GM19193 (cell line): ENCODE data around the gene KRT1.

Experiments
- POLR2A ChIP-seq: IDR thresholded peaks from 4 replicates; pipeline ENCODE4 v1.6.1; 2011; ENCODE audit not compliant: insufficient read depth, insufficient read length; ENCODE audit errors: extremely low read depth

The KRT1 gene

DNA sequence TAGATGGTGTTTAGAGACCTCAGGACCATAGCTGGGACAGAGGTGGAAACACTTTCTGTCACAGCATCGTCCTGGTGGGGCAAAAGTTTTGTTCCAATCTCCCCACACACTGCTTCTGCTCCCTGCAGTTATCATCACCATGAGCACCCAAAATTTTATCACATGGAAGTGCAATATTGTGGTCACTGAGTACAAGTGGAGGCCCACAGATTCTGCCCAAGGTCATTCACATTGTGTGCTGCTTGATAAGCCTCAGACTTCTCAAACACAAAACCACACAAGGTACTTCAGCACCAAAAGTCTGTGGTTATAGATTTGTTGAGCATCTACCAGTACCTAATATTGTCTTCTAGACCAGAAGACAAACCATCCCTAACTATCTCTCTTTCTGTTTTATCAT lies 23.7 kb upstream of the KRT1 start:
- TF ChIP-seq POLR2A: no peak

- no peak for TF ChIP-seq POLR2A
Measured at GRCh38 chr12:52703424-52703823, 23.2 kb upstream of the KRT1 start, which contains the start of gene KRT77. TSS of gene KRT77 (minus strand) at chr12:52703524. CDS start at chr12:52703434, 90 bp downstream.

DNA sequence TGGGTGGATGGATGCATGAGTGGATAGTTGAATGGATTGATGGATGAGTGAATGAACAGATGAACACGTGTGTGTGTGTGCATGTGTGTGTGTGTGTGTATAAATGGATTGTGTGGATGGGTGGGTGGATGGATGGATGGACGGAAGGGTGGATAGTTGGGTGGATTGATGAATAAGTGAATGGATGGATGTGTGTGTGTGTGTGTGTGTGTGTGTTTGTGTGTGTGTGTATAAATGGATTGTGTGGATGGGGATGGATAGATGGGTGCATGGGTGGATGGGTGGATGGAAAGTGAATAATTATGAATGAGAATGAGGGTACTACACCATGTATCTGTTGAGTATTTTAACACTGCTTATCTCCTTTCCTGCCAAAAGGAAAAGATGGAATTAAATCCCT lies 22.1 kb upstream of the KRT1 start:
- no peak for TF ChIP-seq POLR2A

DNA sequence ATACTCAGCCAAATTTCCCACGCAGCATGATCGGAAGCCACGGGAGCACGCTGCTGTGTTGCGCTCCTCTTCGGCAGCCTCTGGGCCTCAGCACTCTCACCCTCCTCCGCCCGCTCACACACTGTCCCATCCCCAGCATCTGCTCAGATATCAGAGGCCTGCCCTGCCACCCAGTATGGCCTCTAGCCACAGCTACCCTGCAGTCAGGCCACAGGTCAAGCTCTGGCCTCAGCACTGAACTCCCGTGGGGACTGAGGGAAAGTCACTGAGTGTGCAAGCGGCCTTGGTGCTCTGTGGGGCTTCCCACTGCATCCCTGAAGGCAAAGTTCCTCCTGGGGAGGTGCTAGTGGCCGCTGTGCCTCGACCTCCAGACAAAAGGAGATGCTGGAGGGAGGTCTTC lies 21.1 kb upstream of the KRT1 start:
- no peak for TF ChIP-seq POLR2A

GRCh38 chr12:52699960-52700359 lies 19.8 kb upstream of the KRT1 start:
- TF ChIP-seq POLR2A: no peak

DNA sequence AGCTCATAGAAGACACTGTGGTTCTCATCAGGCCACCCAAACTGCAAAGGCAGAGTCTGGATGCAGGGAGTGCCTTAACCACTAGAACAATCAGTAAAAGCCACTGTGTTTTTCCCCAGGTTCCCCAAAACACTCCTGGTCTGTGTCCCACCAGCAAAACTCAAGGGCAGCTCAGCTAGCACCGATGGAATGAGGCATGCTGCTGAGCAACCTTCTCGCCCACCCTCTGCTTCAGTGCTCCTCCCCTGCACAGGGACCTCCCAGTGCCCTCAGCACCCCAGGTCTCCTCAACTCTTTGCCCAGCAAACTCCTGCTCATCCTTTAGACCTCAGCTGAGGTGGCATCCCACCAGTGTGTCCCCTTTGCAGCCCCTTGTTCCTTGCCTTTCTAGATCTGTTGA lies 19.2 kb upstream of the KRT1 start:
- TF ChIP-seq POLR2A: no peak

DNA sequence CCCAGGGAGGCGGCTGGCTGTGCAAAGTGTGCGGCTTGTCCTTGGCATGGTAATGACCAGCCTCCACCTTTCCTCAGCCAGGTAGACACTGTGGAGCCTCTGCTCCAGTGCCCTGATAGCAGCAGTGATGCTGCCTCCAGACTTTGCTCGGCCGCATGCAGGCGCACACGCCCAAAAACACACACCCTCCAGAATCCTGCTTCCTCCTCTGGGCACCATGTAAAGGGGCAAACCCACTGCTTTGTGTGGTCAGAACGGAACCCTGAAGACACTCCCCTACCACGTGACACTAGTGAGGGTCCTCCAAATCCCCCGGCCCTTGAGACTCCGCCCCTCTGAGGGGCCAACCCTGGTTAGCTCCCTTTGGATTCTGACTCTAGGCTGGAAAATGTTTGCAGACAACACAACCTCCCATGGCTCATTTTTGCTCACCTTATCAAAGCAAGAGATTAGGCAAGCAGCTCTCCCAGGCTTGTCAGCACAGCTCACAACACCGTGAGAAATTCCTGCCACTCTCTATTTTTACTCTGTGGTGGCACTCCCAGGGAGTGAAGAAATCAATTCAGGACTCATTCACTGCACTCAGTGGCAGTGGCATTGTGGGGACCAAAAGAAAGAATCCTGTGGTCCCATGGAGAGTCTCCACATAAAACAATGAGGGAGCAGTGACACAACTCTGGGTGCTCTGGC lies 18.6 kb upstream of the KRT1 start:
- no peak for TF ChIP-seq POLR2A

DNA sequence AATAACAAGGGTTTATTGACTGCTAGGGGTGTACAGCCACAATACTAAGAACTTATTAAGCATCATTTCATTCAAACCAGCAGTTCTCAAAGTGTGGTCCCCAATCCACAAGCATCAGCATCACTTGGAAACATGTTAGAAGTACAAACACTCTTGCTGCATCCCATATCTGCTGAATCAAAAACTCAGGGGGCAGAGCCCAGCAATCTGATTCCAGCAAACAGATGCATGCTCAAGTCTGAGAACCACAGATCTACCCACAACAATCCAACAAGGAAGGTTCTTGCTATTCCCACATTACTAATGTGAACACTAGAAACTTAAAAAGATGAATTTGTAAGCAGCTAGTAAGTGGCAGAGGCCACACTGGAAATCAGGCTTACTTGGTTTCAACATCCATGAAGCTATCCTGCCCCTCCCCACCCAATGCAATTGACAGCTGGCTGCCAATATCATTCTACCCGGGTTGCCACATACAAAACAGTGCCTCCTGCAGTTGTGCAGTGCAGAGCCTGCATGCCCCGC lies 16.9 kb upstream of the KRT1 start:
- TF ChIP-seq POLR2A: no peak

- TF ChIP-seq POLR2A: no peak
Measured at GRCh38 chr12:52696588-52696987, 16.4 kb upstream of the KRT1 start.

DNA sequence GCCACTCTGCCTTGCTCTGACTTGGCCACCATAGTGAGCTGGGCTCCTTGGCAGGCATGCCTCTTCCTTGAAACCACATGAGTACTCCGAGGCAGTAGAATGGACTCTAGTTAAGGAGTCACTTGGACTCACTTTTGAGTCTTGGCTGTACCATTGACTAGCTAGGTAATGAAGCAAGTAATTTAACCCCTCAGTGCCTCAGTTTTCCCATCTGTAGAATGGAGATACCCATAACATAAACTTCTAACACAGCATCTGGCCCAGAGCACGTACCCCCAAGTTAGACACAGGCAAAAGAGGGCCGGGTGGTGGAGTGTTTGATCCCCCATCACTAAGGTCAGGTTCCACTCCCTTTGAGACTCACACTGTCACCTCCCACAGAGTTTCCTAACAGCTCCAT lies 14.8 kb upstream of the KRT1 start:
- TF ChIP-seq POLR2A: no peak

GRCh38 chr12:52694151-52694550 lies 13.9 kb upstream of the KRT1 start:
- TF ChIP-seq POLR2A: no peak

GRCh38 chr12:52693261-52693660 lies 13.1 kb upstream of the KRT1 start:
- TF ChIP-seq POLR2A: no peak

- no peak for TF ChIP-seq POLR2A
Measured at GRCh38 chr12:52692254-52692653, 12.0 kb upstream of the KRT1 start.

DNA sequence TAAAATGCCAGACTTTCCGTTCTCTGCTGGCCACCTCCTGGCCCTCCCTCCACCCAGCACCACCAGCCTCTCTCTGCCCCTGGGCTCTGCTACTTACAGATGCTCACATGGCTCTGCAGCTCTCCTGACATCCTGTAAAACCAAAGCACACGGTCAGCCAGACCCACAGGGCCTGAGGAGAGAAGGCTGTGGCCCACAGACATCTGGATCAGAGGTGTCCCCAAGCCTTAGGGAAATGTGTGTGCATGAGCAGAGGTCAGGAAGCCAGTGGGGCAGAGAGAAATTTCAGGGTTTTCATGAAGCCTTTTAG lies 11.6 kb upstream of the KRT1 start:
- TF ChIP-seq POLR2A: no peak

DNA sequence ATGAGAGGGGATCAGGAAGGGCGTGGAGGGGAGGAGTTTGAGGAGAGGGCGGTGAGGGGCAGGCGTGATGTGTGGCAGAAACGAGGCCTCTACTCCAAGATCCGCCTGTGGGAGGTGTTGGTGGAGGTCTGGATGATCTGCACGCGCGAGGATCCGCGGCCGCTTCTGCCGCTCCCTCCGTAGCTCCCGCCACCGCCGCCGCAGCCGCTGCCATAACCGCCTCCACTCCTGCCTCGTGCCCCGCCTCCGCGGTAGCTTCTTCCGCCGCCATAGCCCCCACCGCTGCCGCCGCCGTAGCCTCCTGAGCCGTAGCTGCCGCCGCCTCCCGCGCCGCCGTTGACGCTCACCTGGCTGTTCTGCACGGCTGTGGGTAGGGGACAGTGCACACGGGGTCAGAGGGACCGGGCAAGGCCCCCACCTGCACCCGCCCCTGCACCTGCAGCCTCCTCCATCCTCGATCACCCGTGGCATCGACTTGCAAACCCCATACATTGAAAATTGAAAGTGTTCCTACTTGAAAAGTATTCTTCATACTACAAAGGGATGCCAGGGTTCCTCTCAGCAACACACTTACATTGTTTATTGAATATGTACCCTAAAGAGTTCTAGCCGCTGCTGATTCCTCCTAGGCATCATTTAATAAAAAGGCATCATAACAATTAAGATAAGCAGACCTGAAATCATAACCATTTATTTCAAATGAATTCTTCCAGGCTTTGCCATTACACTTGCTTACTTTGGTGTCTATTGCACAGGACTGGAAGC lies 11.1 kb upstream of the KRT1 start:
- no peak for TF ChIP-seq POLR2A
